ENCODE results near the gene VPS33A. TPM values are rescaled to one million over a fixed set of nuclear protein-coding genes. Genes with fewer than 3 reads are reported as not detected.
"Not testable (repeated sequence)": the region's sequence is repeated elsewhere in the genome, so short reads cannot be mapped to it uniquely, and the experiment has no call there.

The VPS33A gene
- total RNA-seq, 1 donor from 2014 or later = 49.2 TPM

GRCh38 chr12:122206111-122206881 is 60.0 kb downstream of the VPS33A start:
- Mint-ChIP-seq H3K27ac (ENCODE audit: unreplicated experiment) (no peak overlapping the region), H3K27me3 (ENCODE audit: unreplicated experiment) (peaks cover 12% of the 10 kb centered on the region), H3K4me3 (ENCODE audit: unreplicated experiment) (no peak overlapping the region), H3K4me1 (ENCODE audit: low read depth, unreplicated experiment) (peaks cover 2% of the 10 kb centered on the region), H3K9me3 (ENCODE audit: unreplicated experiment) (peaks cover 8% of the 10 kb centered on the region), H3K36me3 (ENCODE audit: unreplicated experiment) (peaks cover 11% of the 10 kb centered on the region)
- no peak for DNase-seq
- no peak for TF ChIP-seq CTCF (IDR thresholded peaks at IDR 0.05; ENCODE audit: partially characterized antibody, unreplicated experiment)

- H3K36me3 Mint-ChIP-seq (ENCODE audit: unreplicated experiment) = peaks cover 11% of the 10 kb centered on the region
- H3K9me3 Mint-ChIP-seq (ENCODE audit: unreplicated experiment) = peaks cover 8% of the 10 kb centered on the region
- peaks cover 12% of the 10 kb centered on the region for H3K27me3 Mint-ChIP-seq (ENCODE audit: unreplicated experiment)
- no peak for DNase-seq
- TF ChIP-seq CTCF (IDR thresholded peaks at IDR 0.05; ENCODE audit: partially characterized antibody, unreplicated experiment) = no peak
- H3K27ac Mint-ChIP-seq (ENCODE audit: unreplicated experiment) = peak overlapping the region; percentile 71
- H3K4me1 Mint-ChIP-seq (ENCODE audit: low read depth, unreplicated experiment) = peaks cover 2% of the 10 kb centered on the region
- H3K4me3 Mint-ChIP-seq (ENCODE audit: unreplicated experiment) = peak overlapping the region; percentile 83
These were observed 61.0 kb downstream of the VPS33A start for GRCh38 chr12:122205053-122205925.

GRCh38 chr12:122204167-122205052 is 61.9 kb downstream of the VPS33A start:
- H3K36me3 Mint-ChIP-seq (ENCODE audit: unreplicated experiment) = peaks cover 11% of the 10 kb centered on the region
- peak overlapping the region; percentile 83 for H3K4me3 Mint-ChIP-seq (ENCODE audit: unreplicated experiment)
- peaks cover 2% of the 10 kb centered on the region for H3K4me1 Mint-ChIP-seq (ENCODE audit: low read depth, unreplicated experiment)
- peaks cover 9% of the 10 kb centered on the region for H3K9me3 Mint-ChIP-seq (ENCODE audit: unreplicated experiment)
- H3K27me3 Mint-ChIP-seq (ENCODE audit: unreplicated experiment) = peaks cover 12% of the 10 kb centered on the region
- peak; percentile 54 for DNase-seq
- H3K27ac Mint-ChIP-seq (ENCODE audit: unreplicated experiment) = no peak overlapping the region
- TF ChIP-seq CTCF (IDR thresholded peaks at IDR 0.05; ENCODE audit: partially characterized antibody, unreplicated experiment) = no peak

- no peak for TF ChIP-seq CTCF (IDR thresholded peaks at IDR 0.05; ENCODE audit: partially characterized antibody, unreplicated experiment)
- peaks cover 12% of the 10 kb centered on the region for H3K27me3 Mint-ChIP-seq (ENCODE audit: unreplicated experiment)
- peak within 1 kb of the TSS; percentile 84 for H3K4me3 Mint-ChIP-seq (ENCODE audit: unreplicated experiment)
- H3K4me1 Mint-ChIP-seq (ENCODE audit: low read depth, unreplicated experiment) = peaks cover 2% of the 10 kb centered on the region
- peaks cover 7% of the 10 kb centered on the region for H3K9me3 Mint-ChIP-seq (ENCODE audit: unreplicated experiment)
- no peak within 1 kb of the TSS for H3K27ac Mint-ChIP-seq (ENCODE audit: unreplicated experiment)
- peaks cover 9% of the 10 kb centered on the region for H3K36me3 Mint-ChIP-seq (ENCODE audit: unreplicated experiment)
- peak; percentile 66 for DNase-seq
These were observed 62.8 kb downstream of the VPS33A start, which contains the start of gene B3GNT4 for GRCh38 chr12:122203301-122204166. TSS of gene B3GNT4 (plus strand) at chr12:122203709. CDS start at chr12:122204619, 910 bp downstream.

GRCh38 chr12:122202811-122203210 is 63.5 kb downstream of the VPS33A start:
- H3K9me3 Mint-ChIP-seq (ENCODE audit: unreplicated experiment); H3K4me1 Mint-ChIP-seq (ENCODE audit: low read depth, unreplicated experiment); H3K36me3 Mint-ChIP-seq (ENCODE audit: unreplicated experiment); DNase-seq; H3K27ac Mint-ChIP-seq (ENCODE audit: unreplicated experiment): not testable (repeated sequence)
- peak overlapping the region; percentile 84 for H3K4me3 Mint-ChIP-seq (ENCODE audit: unreplicated experiment)
- peaks cover 12% of the 10 kb centered on the region for H3K27me3 Mint-ChIP-seq (ENCODE audit: unreplicated experiment)
